Ishikawa (cell line): ENCODE data around the gene CLIP4.

Experiments
- CEBPB ChIP-seq: IDR thresholded peaks from 2 replicates; pipeline ENCODE4 v1.6.1; 2012
- CREB1 ChIP-seq: IDR thresholded peaks from 2 replicates; pipeline ENCODE4 v1.6.1; 2012; ENCODE audit warnings: low read depth
- EGR1 ChIP-seq: IDR thresholded peaks from 2 replicates; pipeline ENCODE4 v1.6.1; 2012
- EP300 ChIP-seq: IDR thresholded peaks from 2 replicates; pipeline ENCODE4 v1.6.1; 2012; ENCODE audit warnings: borderline replicate concordance
- FOXM1 ChIP-seq: IDR thresholded peaks from 2 replicates; pipeline ENCODE4 v1.6.1; 2012; ENCODE audit warnings: low read depth, borderline replicate concordance
- NFIC ChIP-seq: IDR thresholded peaks from 2 replicates; pipeline ENCODE4 v1.6.1; 2012
- RAD21 ChIP-seq: IDR thresholded peaks from 2 replicates; pipeline ENCODE4 v1.6.1; 2012; ENCODE audit warnings: low read depth
- REST ChIP-seq: IDR thresholded peaks from 2 replicates; pipeline ENCODE4 v1.6.1; 2012; ENCODE audit warnings: low read depth, mild to moderate bottlenecking
- TAF1 ChIP-seq: IDR thresholded peaks from 2 replicates; pipeline ENCODE4 v1.6.1; 2012; ENCODE audit warnings: low read depth, mild to moderate bottlenecking
- TCF12 ChIP-seq: IDR thresholded peaks from 2 replicates; pipeline ENCODE4 v1.6.1; 2012; ENCODE audit warnings: low read depth
- TEAD4 ChIP-seq: IDR thresholded peaks from 2 replicates; pipeline ENCODE4 v1.6.1; 2012
- YY1 ChIP-seq: IDR thresholded peaks from 2 replicates; pipeline ENCODE4 v1.6.1; 2012; ENCODE audit warnings: low read depth
- ZBTB7A ChIP-seq: IDR thresholded peaks from 2 replicates; pipeline ENCODE4 v1.6.1; 2012; ENCODE audit warnings: low read depth
- TF ChIP-seq, protein P1 (sequence below): IDR thresholded peaks from 2 replicates; pipeline ENCODE4 v1.6.1; 2012
- TF ChIP-seq, protein P2 (sequence below): IDR thresholded peaks from 2 replicates; pipeline ENCODE4 v1.6.1; 2012

The CLIP4 gene

GRCh38 chr2:29070526-29070925, 44.7 kb upstream of the CLIP4 start:
- TF ChIP-seq, protein P1, sequence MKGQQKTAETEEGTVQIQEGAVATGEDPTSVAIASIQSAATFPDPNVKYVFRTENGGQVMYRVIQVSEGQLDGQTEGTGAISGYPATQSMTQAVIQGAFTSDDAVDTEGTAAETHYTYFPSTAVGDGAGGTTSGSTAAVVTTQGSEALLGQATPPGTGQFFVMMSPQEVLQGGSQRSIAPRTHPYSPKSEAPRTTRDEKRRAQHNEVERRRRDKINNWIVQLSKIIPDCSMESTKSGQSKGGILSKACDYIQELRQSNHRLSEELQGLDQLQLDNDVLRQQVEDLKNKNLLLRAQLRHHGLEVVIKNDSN: no peak
- TF ChIP-seq CREB1: no peak

- TF ChIP-seq, protein P1: no peak
- TF ChIP-seq YY1: no peak
- no peak for TF ChIP-seq NFIC
- TF ChIP-seq TCF12: no peak
- no peak for TF ChIP-seq CEBPB
- no peak for TF ChIP-seq ZBTB7A
- no peak for TF ChIP-seq CREB1
- no peak for TF ChIP-seq RAD21
Observed at GRCh38 chr2:29071032-29071975, 43.9 kb upstream of the CLIP4 start.

- TF ChIP-seq REST (no peak), CREB1 (no peak), TEAD4 (no peak), EGR1 (no peak), ZBTB7A (no peak), EP300 (no peak), CEBPB (no peak), TCF12 (no peak), TAF1 (no peak), FOXM1 (no peak), YY1 (no peak), NFIC (no peak), RAD21 (no peak)
- TF ChIP-seq, protein P2, sequence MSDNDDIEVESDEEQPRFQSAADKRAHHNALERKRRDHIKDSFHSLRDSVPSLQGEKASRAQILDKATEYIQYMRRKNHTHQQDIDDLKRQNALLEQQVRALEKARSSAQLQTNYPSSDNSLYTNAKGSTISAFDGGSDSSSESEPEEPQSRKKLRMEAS: no peak
- TF ChIP-seq, protein P1: no peak
Observed at GRCh38 chr2:29072251-29072650, 43.0 kb upstream of the CLIP4 start.

GRCh38 chr2:29072971-29073725, 42.1 kb upstream of the CLIP4 start:
- TF ChIP-seq, protein P1: no peak
- TF ChIP-seq REST (no peak), TCF12 (no peak), EP300 (no peak), RAD21 (no peak), TAF1 (no peak), EGR1 (no peak), CREB1 (no peak)

DNA sequence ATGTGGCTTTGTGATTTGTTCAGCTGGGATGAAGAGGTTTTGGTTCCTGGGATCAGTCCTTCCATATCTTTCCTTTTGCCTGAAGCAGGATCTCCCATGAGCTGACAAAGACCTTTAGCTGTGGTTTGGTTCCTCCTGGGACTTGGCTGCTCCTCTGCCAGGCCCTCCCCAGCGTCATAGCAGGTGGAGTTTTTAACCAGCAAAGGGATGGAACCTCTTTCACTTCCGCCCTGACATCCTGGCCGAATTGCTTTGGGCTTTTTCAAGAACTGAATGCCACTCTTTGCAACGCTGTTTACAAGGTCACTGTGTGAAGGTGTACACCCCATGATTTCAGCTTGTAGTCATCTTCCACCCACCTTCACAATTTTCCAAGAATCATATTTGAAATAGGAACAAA, 41.3 kb upstream of the CLIP4 start:
- TF ChIP-seq CREB1 (no peak), TAF1 (no peak), TEAD4 (no peak), REST (no peak), TCF12 (no peak), NFIC (no peak), FOXM1 (no peak), YY1 (no peak), EP300 (no peak), RAD21 (no peak)
- TF ChIP-seq, protein P1: no peak
